ENCODE results near the gene CD4.
"Not testable (repeated sequence)": the region's sequence is repeated elsewhere in the genome, so short reads cannot be mapped to it uniquely, and the experiment has no call there.

CD4 gene

GRCh38 chr12:6849976-6850560, 60.7 kb downstream of the CD4 start:
- DNase-seq, result no peak

DNA sequence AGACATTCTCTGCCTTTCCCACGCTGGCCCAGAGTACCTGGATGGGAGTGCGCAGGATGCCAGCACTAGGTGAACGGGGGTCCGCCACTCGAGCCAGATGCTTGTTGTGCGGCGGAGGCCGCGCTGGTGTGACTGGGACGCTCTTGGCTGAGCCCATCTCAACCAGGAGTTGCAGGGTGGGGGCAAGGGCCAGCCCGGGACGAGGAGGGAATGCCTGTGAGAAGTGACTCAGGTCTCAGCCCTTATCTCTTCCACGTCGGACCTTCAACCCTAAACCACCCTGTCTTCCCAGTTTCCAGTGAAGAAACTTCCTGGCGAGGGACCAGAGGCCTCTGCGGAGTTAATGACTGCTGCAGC, 61.4 kb downstream of the CD4 start:
- DNase-seq, result no peak

DNA sequence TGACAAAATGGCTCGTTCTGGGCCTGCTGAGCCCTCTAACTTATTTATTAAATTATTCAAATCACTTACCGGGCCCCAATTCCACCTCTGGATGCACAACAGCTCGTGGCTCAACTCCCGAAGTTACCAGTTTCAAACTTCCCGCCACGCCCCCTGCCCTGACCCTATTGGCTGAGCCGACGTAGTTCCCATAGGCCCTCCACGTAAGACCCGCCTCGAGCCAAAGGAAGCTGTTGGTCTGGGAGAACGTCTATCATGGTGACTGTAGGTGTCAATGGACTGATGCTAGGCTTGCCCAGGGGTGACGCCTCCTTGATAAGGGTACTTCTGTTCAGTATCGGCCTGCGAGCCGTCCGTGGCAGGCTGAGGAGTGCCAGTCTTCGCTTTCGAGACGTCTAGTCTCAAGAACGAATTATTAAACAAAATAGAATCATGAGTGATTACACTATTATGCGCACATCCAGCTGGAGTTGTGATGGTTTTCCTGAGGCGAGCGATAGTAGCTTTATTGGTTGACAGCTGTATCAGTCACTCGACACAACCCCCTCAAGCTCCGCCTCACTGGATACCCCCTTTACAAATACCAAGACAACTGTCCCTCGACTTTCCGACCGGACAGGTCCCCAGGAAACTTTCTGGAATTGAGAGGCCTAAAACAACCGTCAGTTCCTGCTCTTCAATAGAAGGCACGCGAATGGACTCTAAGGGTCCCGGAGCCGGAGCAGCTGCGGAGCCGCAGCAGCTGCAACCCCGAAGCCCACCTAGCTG, 62.0 kb downstream of the CD4 start, which contains the start of gene CDCA3:
Gene CDCA3, minus strand, starts transcription at position 134 of the 768 bp plus-strand sequence. CDS start 334 bp downstream, outside the sequence.
- peak; percentile 100 for DNase-seq

DNA sequence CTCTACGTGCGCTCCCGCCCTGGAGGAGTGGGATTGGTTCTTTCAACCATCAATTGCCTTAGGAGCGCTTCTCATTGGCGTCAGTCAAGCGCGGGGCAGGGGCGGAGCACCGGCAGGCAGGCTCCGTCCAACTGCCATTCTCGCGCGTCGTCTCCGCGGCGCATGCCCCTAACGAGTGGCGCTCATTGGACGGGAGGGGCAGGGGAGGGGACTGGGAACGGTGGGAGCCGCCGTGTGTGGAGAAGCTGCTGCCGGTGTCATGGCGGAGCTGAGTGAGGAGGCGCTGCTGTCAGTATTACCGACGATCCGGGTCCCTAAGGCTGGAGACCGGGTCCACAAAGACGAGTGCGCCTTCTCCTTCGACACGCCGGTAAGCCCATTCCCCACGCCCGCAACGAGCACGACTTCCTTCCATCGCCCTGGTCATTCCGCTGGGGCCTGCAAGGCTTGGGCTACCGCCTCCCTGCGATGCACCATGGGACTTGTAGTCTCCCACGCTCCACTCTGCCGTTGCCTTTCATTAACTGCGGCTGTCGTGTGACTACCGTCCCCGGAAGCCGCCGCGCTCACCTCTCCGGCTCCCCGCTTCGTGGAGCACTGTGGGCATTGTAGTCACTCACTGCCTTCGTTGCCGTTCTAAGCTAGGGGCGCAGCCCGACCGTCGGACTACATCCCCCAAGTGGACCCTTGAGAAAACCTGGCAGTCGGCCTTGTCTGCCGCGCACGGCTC, 62.8 kb downstream of the CD4 start, which contains the start of gene USP5:
Gene USP5, plus strand, starts transcription at position 230 of the 730 bp plus-strand sequence. Its CDS starts 30 bp downstream, at position 260.
- DNase-seq, result peak; percentile 100

GRCh38 chr12:6852651-6853354, 63.5 kb downstream of the CD4 start:
- peak; percentile 85 for DNase-seq

DNA sequence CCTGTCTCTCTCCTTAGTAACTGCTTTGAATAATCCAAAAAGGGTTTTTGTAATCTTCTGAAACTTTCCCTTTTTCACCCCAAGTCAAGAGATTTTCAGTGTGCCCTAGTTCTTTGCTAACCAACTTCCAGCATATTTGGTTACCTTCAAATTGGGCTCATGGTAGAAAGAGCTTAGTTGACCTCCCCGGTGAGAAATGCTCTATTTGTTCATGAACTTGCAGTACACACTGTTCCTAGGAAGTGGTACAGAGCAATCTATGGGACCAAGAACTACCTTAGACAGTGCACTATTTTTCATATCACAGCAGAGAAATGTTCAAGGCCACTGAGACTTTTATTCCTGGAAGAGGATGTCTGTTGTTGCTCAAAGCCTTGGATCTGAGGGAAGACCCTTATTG, 64.3 kb downstream of the CD4 start:
- DNase-seq, result no peak

DNA sequence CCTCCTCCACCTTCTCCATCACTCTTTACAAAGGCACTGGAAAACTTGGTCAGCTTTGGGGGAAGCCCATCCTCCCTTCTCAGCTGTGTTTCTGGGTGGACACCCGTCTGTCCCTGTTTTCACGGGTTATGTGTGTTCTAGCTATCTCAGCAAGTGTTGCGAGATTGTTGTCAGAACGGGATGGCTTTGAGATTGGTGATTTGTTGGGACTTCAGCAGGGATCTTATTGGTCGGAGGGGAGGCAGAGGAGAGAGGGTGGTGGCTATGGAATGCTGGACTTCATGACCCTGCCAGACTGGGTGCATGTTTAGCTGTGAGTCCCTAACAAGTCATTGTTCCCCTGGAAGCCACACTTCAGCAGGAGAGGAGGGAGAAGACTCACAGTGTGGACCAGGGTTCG, 64.7 kb downstream of the CD4 start:
- no peak for DNase-seq

DNA sequence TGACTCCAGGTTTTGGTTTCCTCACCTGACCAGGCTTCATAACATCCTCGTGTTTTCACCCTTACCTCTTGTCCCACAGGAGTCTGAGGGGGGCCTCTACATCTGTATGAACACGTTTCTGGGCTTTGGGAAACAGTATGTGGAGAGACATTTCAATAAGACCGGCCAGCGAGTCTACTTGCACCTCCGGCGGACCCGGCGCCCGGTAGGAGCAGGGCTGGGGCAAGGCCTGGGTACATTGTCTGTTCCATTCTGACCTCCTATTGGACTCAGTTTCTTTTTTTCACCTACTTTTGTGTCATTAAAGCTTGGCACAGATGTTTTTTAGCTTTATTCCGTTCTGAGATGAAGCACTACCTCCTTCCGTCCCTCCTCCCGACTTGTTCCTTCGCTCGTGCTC, 66.0 kb downstream of the CD4 start:
- no peak for DNase-seq

DNA sequence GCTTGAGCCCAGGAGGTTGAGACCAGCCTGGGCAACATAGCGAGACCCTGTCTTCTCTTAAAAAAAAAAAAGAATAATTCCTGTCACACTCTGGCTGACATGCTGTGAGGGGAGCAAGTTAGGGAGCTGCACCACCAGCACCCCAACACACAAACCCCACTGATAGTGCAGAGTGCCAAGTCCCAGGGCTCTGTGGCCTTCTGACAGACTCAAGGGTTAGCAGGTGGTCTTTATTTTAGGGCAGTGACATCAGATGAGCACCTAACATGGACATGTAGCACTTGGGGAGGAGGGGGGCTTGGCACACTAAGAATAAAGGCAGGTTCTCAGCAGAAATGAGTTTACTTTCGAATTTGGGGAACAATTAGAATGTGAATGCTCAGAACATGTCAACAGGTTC, 69.5 kb downstream of the CD4 start:
- DNase-seq, result no peak

GRCh38 chr12:6860116-6860515, 70.8 kb downstream of the CD4 start:
- no peak for DNase-seq

DNA sequence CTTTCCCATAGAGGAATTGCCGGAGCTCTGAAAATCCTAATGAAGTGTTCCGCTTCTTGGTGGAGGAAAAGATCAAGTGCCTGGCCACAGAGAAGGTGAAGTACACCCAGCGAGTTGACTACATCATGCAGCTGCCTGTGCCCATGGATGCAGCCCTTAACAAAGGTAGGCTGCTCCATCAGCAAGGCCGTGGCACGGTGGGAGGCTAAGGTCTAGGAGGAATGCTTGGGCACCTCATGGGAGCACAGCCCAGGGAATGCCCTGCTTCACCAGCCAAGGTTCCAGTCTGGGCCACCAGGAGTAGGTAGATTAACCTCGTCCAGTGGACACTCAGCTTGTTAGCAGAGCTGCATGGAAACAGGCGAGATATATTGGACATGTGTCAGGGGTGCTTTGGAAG, 71.6 kb downstream of the CD4 start:
- no peak for DNase-seq

DNA sequence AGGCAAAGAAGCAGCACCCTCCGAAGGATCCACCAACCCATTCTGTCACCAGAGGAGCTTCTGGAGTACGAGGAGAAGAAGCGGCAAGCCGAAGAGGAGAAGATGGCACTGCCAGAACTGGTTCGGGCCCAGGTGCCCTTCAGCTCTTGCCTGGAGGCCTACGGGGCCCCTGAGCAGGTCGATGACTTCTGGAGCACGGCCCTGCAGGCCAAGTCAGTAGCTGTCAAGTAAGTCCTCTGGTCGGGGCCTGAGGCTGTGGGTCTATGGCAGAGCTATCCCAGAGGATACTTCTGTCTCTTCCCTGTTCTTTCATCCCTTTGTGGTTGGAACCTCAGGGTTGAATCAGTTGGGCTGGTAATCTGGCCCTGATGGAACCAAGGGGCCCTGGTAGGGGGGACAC, 72.1 kb downstream of the CD4 start:
- DNase-seq, result no peak

- no peak for DNase-seq
These were observed 73.7 kb downstream of the CD4 start for GRCh38 chr12:6863033-6863432.

- DNase-seq, result no peak
These were observed 74.4 kb downstream of the CD4 start for GRCh38 chr12:6863586-6864321.

GRCh38 chr12:6865307-6865706, 76.0 kb downstream of the CD4 start:
- DNase-seq, result not testable (repeated sequence)

DNA sequence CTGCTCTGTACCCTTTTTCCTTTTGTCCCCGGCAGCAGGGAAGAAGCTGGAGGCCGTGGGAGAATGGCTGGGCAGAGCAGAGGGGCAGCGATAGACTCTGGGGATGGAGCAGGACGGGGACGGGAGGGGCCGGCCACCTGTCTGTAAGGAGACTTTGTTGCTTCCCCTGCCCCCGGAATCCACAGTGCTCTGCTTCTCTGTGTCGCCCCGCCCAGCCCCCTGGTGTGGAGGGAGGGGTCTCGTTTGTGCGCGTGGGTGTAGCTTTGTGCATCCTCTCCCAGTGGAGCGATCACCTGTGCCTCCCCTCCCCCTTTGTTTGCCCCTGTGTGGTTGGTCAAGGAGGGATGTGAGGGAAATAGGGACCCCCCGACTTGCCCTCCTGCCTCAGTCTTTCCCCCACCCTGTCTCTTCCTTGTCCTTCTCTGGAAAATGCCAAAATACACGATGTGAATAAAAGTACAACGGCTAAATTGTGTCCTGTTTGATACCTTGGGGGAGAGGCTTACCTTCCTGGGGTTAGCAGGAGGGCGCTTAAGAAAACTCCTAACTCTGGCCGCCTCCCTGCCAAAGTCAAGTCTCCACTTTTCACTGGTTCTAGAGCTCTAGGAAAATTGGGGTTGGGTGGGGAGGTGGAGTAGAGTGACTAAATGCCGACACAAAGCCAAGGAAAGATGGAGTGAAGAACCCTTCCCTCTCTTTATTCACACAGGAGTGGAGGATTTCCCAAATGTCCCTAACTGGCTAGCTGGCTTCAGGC, 77.0 kb downstream of the CD4 start:
- DNase-seq, result no peak

DNA sequence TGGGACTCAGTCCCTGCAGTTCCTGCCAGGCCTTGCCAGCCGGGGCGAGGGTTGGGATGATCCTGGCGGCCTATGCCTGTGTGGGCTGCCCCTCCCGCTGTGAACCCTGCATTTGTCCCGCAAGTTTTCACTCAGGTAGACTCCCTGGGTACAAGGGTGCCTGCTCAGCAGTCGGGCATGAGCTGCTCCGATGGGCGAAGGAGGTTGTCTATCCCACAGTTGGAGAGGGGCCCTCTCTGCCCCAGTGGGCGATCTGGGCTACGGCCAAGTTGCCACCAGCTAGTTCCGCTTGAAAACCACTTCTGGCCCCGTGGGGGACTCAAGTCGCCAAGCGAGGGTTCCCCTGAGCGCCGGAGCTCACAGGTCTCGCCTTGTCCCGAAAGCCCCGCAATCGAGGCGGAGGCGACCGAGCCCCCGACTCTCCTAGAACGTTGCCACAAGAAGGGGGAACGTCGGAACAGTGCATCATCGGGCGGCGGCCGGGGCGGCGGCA, 77.6 kb downstream of the CD4 start:
- DNase-seq, result no peak

DNA sequence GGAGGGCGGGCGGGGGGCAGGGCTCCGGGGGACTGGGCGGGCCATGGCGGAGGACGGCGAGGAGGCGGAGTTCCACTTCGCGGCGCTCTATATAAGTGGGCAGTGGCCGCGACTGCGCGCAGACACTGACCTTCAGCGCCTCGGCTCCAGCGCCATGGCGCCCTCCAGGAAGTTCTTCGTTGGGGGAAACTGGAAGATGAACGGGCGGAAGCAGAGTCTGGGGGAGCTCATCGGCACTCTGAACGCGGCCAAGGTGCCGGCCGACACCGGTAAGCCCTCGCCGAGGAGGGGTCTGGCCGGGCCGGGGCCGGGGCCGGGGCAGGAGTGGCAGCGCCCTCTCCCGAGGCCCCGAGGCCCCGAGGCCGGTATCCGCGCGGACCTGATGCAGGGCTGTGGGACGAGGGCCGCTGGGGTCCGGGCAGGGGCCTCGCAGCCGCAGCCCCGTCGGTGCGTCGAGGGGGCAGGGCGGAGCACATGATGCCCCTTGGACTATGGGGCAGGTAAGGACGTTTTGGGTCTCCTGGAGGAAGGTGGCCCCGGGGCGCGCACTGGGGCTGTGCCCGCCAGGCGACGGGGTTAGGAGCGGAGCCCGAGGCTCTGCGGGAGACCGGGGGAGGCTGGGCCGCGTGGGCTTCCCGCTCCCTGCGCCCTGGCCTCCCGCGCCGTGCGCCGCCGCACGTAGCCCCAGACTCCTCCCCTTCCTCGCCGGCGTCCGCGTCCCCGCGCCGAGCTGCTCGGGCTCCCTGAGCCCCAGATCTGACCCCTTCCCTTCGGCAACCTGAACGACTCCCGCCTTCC, 78.3 kb downstream of the CD4 start, which contains the start of gene TPI1:
Gene TPI1, plus strand, starts transcription at position 119 of the 798 bp plus-strand sequence. Its CDS starts 36 bp downstream, at position 155.
- peak; percentile 92 for DNase-seq

GRCh38 chr12:6868211-6869048, 79.1 kb downstream of the CD4 start:
- peak; percentile 62 for DNase-seq

Data from hematopoietic multipotent progenitor cell treated with erythropoietin and hydrocortisone succinate and interleukin-3 and kit ligand, for 4 days (in vitro differentiated cells).